Activated T-cell treated with anti-CD3 and anti-CD28 coated beads for 4 hours (primary cell): ENCODE results near the gene NKIRAS2.
"Not testable (repeated sequence)": the region's sequence is repeated elsewhere in the genome, so short reads cannot be mapped to it uniquely, and the experiment has no call there.

Experiments used
- DNase-seq: peaks from one replicate; pipeline ENCODE4 v3.0.0-alpha.2; 2020

Gene NKIRAS2

DNA sequence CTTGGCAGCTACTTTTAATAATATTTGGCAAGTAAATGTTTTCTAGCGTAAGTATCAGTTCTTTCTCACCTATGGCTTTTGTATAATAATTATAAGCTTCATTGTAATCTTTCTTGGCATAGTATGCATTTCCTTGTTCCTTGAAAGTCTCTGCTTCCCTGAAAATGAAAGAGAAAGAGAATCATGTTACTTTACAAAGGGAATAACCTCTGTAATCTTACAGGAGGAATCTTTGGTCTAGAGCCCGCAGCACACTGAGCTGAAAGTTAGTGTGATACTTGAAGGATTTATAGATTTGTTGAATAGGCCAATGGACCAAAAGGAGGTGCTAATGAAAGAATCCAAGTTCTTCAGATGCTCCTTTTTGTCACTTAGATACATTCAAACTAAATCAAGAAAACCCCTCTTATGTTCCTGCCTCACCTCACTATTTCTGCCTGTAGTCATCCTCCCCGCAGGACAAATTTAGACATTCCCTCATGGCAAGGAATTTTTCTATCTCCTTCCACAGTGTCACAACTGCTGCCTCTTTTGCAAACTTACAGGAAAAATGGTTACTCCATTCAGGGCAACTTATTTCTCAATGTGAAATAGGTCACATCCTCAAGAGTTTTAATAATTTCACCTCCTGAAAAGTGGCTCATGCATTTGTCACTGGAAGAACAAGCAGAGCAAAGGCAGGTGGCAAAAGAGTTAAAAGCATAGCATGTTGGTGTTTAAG, 19.3 kb upstream of the NKIRAS2 start:
- DNase-seq = no peak

DNA sequence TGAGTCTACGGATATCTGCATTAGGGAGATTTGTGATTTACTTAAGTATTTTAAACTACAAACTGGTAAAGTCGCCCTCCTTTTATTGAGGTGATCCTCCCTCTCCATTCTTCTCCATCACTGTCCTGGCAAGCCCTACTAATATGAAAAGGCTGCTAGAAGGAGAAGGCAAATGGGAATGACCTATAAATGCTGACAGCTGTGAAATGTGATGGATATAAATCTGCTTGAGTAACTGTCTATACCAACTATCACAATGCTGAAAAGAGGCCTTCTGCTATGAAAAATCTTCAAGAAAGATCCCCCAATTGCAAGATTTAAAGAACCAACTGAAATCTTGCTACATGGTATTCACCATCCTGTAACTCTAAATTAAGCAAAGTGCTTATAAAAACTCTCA, 18.2 kb upstream of the NKIRAS2 start:
- DNase-seq = no peak

DNA sequence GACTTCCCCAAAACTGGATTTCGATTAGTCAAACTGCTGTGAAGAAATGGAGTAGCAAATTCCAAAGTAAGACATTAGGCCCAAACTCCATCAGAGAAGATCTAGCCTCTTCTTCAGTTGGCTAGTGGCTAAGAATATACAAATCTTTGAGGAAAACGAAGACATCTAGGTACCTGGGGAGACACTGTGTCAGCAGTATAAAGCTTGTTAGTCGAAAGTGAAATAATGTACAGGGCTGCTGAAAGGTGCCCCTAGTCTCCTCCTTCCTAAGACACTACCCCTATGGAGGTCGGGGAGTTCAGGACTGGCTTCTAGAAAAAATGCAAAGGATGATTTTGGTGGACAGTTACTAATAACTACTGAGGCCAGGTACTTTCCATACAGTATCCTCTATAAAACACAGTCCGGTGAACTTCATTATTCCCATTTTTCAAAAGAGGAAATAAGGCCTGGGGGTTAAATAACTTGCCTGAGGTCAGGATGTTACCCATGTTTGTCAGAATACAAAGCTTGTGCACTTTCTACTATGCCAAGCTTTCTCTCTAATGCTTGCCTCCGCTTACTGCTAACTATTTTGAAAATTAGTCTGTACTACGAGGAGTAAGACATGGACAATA, 17.6 kb upstream of the NKIRAS2 start:
- no peak for DNase-seq

DNA sequence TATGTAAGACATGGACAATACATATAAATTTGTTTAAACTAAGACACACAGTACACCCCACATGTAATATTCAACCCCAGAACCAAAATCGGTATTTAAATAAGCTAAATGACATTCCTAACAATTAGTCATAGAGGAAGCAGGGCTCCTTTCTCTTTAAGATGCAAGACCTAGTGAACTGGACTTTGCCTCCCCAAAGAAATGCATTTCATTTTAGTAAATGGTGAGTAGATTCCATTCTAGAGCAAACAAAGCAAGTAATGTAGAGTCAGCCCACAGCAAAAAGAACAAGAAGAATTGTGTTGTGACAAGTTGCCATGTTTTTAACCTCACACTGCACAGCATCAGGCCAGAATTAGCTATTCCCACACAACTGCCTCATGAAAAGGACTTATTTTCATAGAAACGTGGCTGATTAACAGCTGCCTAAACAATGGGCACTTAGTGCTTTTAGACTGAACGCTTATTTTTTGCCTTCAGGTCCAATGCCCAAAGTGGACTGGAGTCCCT, 17.0 kb upstream of the NKIRAS2 start:
- no peak for DNase-seq

DNA sequence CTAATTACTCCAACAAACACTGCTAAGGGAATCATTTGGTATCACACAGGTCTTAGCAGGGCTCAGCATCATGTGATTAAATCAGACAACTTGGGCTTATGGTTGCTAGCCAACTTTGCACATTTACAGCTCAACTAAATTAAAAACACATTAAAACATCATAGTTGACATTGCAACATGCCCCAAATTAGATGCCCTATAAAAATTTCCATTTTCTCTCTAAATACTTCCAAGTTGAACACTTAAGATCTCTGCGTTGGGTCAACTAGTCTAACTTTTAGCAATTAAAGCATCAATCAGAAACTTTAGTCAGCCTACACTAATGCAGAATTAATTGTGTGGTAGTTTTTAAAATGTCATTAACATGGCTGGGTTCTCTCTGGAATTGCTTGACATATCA, 14.7 kb upstream of the NKIRAS2 start:
- DNase-seq = no peak

DNA sequence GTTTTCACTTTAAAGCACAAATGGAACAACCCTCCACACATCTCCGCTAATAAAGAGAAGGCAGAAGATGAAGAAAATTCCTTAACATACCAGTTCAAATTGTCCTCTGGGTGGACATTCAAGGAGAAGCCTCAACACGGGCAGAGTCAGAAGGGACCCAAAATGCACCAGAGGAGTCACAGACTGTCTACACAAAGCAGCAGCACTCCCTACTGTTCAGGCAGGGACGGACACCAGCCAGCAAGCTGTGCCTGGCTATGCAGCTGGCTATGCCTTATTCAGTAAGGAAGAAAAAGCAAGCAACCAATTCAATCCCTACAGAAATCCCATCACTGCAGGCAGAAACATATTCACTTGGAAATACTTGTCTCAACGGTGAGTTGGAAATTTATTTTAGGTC, 10.7 kb upstream of the NKIRAS2 start:
- no peak for DNase-seq

DNA sequence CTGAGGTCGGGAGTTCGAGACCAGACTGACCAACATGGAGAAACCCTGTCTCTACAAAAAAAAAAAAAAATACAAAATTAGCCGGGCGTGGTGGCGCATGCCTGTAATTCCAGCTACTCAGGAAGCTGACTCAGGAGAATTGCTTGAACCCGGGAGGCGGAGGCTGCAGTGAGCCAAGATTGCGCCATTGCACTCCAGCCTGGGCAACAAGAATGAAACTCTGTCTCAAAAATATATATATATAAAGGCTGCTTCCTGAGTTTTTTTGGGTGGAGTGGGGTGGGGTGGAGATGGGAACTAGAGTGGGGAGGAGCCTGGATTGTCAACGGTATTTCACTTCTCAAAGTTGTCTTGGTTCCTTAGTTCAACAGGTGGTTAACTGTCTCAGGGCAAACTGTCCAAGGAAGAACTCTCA, 9.6 kb upstream of the NKIRAS2 start:
- DNase-seq = not testable (repeated sequence)

DNA sequence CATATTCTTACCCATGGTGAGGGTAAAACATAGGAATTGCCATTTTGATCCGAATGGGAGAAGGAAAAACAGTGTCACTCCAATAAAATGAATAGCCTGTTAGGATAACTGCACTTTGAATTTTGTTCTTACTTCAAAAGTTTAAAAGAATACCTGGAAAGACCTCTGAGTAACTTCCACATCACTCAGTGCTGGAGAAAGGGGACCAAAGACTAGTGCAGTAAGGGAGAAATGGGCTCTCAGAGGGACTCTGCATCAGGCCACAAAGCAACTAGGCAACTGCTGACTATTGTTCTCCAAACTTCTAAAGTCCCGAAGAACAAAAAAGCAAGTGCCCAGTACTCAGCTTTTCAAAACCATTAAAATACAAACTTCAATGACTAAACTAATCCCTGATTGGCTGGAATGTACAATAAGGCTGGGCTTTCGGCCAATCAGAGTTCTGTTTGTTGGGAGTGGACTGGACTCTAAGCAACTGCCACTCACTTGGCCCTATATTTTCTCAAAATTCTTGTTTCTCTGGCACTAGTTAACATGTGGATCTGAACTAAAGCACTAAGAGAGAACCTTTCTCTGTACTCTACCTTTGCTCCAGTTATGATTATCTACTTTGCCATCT, 8.9 kb upstream of the NKIRAS2 start:
- DNase-seq = no peak

DNA sequence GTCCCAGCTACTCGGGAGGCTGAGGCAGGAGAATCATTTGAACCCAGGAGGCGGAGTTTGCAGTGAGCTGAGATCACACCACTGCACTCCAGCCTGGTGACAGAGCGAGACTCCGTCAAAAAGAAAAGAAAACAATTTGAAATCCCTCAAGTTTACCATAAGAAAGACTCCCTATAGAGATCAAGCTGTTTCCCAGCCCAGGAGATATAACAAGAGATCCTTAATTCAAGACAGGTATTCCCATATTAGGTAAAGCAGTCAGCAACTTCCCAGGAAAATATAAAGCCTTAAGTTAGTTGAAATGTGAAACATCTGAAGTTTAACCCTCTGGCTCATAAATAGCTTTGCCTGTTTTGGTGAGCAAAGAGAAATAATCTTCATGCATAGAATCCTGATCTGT, 7.5 kb upstream of the NKIRAS2 start:
- DNase-seq = not testable (repeated sequence)

DNA sequence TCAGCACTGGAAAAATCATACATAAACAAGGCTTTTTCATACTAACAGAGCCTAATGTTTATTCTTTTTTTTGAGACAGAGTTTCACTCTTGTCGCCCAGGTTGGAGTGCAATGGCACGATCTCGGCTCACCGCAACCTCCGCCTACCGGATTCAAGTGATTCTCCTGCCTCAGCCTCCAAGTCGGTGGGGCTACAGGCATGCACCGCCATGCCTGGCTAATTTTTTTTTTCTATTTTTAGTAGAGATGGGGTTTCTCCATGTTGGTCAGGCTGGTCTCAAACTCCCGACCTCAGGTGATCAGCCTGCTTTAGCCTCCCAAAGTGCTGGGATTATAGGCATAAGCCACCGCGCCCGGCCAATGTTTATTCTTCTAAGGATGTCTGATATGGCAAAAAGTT, 6.2 kb upstream of the NKIRAS2 start:
- DNase-seq = not testable (repeated sequence)

DNA sequence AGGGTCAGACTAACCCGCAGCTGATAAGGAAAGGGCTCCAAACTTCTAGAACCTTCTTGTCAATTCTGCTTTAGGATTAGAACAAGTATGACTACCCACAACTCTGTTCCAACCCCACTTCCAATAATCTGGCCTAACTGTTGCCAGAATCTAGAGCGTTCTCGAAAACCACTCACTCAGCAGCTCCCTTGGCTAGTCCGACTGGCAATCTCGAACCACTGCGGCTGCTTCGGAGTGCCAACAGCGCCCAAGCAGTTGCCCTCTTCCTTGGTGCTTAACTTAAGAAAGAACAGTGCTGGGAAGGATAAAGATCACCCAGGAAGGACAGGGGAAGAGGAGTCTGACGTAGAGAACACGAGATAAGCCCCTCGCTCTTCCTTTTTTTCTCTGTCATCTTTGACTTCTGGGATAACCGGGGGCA, 3.5 kb upstream of the NKIRAS2 start:
- DNase-seq = no peak

DNA sequence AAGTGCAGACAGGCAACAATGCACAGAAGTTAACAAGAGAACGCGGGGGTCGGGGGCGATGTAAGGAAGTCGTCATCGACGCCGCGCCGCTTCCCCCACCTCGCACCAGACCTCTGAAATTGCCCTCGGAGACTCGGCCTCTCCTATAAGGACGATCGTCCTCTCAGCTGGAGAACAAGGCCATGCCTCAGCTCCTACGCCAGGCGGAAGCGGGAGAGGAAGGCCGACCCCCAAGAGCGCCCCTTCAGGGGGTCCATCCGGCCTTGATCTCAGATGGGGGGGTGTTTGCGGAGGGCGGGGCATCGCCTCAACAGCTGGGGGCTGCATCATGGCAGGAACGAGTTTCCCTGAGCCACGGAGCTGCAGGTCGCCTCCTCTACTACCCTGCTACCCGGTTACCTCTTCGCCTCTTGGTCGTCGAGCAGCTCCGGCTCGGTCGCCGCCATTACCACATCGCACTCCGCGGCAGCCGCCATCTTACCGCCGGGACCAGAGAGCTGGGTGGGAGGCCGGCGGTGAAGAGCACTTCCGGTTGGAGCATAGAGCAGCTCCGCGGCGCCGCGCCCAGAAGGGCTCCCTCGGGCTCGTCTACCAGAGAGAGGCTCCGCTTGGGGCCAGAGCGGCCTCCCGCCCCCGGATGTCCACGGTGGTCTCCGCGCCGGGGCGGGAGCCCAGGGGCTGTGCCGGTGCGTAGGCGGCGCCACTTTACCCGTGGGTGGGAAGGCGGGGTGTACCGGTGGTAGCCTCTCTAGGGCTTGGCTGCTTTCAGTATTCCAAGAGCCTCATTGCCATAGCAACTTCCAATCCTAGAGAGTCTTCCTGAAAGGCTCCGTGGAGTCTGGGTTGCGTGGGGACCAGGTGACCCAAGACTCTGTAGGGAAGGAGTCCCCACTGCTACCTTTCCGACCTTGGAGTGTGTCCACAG, 2.7 kb upstream of the NKIRAS2 start, which contains the start of gene DNAJC7:
Gene DNAJC7 (minus strand): TSS at position 499 of the 925 bp plus-strand sequence. CDS start 23 bp downstream, at position 476.
- DNase-seq = peak; percentile 78

DNA sequence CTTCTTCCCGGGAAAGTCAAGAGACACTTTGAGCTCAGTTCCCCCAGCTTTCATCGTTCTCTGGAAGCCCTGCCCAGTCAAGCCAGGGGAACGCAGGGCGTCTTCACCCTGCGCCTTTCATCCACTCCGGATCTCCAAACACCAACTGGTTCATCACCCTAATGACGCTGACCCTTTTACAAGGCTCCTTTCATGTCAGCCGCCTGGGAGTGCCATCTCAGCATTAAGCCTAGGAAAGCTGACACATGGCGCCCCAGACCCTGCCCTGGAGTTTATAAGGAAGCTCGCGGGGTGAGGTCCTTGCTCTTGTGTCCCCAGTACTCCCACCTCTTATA, 2.1 kb upstream of the NKIRAS2 start:
- DNase-seq = no peak

DNA sequence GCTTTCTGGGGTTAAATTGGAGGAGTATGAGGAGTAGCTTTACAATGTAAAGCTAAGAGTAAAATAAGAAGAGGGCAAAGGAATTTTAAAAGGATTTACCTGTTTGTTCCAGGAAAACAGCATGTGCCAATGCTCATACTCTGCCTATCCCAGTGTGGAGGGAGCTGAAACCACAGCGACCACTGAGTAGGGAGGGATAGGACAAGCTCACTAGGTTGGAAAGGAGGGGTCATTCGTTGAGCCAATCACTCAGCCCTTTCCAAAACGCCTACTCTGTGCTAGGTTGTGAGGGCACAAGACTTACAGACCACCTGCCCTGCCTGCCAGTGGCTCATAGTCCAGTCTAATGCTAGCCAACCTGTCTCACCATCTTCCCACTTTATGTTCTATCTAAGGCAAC, 1.6 kb upstream of the NKIRAS2 start:
- no peak for DNase-seq

DNA sequence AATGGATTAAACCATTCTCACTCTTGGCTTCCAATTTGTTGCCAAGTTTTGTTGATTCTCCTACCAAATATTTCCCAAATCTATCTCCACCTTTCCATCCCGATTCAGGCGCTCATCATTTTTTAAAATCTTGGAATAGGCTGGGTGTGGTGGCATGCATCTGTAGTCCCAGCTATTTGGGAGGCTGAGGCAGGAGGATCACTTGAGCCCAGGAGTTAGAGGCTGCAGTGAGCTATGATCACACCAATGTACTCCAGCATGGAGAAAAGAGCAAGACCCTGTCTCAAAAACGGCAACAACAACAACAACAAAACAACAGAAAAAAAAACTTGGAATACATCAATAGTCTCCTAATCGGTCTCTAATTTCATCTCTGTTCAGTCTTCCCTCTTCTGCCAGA, 902 bp upstream of the NKIRAS2 start:
- no peak for DNase-seq

DNA sequence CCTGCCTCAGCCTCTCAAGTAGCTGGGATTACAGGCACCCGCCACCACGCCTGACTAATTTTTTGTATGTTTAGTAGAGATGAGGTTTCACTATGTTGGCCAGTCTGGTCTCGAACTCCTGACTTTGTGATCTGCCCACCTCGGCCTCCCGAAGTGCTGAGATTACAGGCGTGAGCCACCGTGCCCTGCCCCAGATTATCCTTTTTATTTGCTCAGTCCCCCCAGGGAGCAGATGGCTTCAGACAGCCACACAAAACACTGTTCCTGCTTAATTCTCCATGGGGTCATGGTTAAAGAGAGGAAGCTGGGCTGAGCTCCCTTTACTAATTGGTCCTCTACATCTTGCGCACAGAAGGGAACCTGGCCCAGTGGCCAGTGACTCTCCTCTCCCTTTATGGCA, 955 bp downstream of the NKIRAS2 start:
- DNase-seq = not testable (repeated sequence)

DNA sequence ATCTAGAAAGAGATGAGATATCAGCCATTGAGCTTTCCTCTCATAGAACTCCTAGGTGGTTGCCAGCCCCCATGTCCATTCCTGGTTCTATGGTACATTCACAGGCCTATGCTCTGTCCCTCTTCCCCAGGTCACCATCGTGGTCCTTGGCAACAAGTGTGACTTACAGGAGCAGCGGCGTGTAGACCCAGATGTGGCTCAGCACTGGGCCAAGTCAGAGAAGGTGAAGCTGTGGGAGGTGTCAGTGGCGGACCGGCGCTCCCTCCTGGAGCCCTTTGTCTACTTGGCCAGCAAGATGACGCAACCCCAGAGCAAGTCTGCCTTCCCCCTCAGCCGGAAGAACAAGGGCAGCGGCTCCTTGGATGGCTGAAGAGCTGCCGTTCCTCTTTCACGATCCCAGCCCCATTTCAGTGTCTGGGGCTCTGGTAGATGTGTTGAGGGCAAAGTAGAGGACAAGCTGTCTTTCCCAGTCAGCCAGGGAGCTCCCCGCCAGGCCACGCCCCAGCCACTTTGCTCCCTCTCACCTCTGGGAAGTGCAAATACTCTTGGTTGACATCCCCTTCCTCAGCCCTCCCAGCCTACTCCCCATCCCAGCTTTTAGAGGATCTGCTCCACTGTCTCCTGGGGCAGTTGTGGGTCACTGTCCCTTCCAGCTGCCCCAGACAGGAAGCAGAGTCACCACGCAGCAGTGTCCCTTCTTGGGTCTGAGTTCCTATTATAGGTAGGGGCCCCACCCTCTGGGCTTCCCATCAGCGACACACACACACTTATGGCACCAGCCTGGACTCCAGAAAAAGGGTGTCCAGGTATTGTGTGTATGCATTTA, 3.8 kb downstream of the NKIRAS2 start:
- no peak for DNase-seq

DNA sequence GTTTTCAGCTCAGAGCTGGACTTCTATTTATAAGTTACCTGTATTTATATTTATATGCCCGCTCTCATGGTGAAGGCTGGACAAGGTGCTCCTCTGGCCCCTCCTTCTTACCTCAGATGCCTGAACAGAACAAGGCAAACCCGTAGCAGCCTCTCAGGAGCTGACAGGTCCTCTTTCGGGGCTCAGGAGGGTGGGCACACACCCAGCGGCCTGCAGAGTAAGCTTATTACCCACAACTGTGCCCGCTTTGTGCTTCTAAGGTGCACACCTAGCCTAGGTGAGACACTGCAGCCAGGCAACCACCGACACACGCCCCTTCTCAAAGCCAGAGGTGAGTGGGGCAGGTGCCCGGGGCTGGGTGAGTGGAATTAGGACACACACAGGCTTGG, 5.3 kb downstream of the NKIRAS2 start:
- no peak for DNase-seq

DNA sequence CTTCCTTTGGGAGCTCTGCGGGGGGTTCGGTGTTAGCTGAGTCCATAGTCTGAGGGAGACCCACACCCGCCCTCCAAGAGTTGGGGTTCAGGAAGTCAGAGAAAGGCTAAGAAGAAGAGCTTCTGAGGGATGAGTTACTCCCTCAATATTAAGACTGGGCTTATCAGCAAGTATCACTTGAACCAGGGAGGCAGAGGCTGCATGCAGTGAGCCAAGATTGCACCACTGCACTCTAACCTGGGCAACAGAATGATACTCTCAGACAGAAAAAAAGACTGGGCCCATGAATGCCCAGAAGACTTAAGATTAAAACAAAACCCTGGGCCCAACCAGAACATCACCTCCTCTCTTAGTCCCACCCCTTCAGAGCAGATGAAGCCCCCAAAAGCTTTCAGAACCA, 6.0 kb downstream of the NKIRAS2 start:
- DNase-seq = no peak

DNA sequence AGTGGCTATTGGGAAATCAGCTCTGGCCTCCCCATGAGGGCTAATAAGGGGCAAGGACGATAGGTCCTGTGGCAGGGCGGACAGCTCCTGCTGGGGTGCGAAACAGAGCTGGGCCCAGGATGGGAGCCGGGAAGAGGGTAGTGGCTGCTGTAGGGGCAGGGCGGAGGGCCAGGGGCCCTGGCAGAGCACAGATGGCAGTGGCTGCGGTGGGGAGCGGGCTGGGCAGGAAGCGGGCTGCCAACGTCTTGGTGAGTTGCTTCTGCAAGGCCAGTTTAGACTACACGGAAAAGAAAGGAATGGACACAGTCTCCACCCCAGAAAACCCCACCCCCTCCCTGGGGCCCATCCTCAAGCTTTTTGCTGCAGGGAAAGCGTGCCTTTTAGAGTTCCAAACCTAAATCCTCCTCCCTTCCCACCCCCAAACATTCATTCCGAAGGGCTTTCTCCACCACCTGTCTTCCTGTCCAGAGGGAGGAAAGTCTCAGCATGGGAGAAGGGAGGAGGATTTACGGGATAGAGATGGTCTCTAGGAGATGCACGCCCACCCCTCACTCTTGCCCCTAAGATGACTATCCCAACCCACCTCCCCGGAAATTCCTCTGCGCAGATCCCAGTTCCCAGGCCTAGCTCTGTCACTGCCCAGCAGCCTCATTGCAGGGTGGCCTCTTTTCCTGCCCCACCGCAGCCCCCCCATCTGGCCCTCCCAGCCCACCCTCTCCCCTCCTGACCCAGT, 7.1 kb downstream of the NKIRAS2 start:
- no peak for DNase-seq

DNA sequence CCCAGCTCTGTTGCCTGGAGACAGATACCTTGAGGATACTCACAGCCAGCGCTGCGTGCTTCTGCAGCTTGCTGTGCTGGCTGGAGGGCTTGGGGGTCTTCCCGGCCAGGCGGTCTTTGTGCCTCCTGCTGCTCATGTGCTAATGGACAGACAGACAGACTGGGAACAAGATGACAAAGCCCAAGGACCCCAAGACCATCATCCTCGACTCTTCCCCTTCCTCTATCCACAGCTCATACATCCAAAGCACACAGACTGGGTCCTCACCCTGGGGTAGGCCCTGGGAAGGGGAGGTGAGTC, 7.7 kb downstream of the NKIRAS2 start:
- DNase-seq = no peak
